Measurements from ENCODE around the gene SLC22A14.

GRCh38 chr3:38315488-38316230 is 33.6 kb downstream of the SLC22A14 start:
- no peak for TF ChIP-seq CTCF (IDR thresholded peaks at IDR 0.05)
- TF ChIP-seq POLR2A (IDR thresholded peaks at IDR 0.05): no peak
